Stimulated activated CD8-positive, alpha-beta memory T cell treated with anti-CD3 and anti-CD28 coated beads, Interleukin-2, amount 100 ng/mL, for 48 hours (primary cell): ENCODE measurements around the gene DARS1.
"Not testable (repeated sequence)": the region's sequence is repeated elsewhere in the genome, so short reads cannot be mapped to it uniquely, and the experiment has no call there.

Experiments
- DNase-seq, 2 donors: peaks; one replicate each; pipeline ENCODE4 v3.0.0-alpha.2; 2020; ENCODE audit warnings: low read depth in 2 of 2

The DARS1 gene

GRCh38 chr2:135945526-135945925 is 39.9 kb downstream of the DARS1 start:
- no peak for DNase-seq

- DNase-seq, result no peak
Observed at GRCh38 chr2:135944625-135945024, 40.8 kb downstream of the DARS1 start.

GRCh38 chr2:135942936-135943688 is 42.3 kb downstream of the DARS1 start:
- no peak for DNase-seq

GRCh38 chr2:135936524-135936923 is 48.9 kb downstream of the DARS1 start:
- no peak for DNase-seq

GRCh38 chr2:135935914-135936313 is 49.5 kb downstream of the DARS1 start:
- DNase-seq, result no peak

- DNase-seq, result no peak
Observed at GRCh38 chr2:135931776-135932443, 53.5 kb downstream of the DARS1 start.

GRCh38 chr2:135926605-135927004 is 58.8 kb downstream of the DARS1 start:
- no peak for DNase-seq

GRCh38 chr2:135925571-135925970 is 59.9 kb downstream of the DARS1 start:
- DNase-seq, result no peak

GRCh38 chr2:135916207-135916606 is 69.2 kb downstream of the DARS1 start:
- no peak for DNase-seq

- DNase-seq, result no peak
Observed at GRCh38 chr2:135914485-135914884, 70.9 kb downstream of the DARS1 start.

- no peak for DNase-seq
Observed at GRCh38 chr2:135913727-135914365, 71.6 kb downstream of the DARS1 start.

- DNase-seq, result no peak
Observed at GRCh38 chr2:135909976-135910375, 75.5 kb downstream of the DARS1 start.

GRCh38 chr2:135905679-135906078 is 79.7 kb downstream of the DARS1 start:
- no peak for DNase-seq

- DNase-seq, result no peak
Observed at GRCh38 chr2:135904341-135904989, 81.0 kb downstream of the DARS1 start.

GRCh38 chr2:135903650-135904049 is 81.8 kb downstream of the DARS1 start:
- DNase-seq, result no peak

GRCh38 chr2:135899567-135899966 is 85.9 kb downstream of the DARS1 start:
- no peak for DNase-seq

GRCh38 chr2:135898234-135898786 is 87.1 kb downstream of the DARS1 start:
- no peak for DNase-seq

GRCh38 chr2:135894930-135895329 is 90.5 kb downstream of the DARS1 start:
- no peak for DNase-seq

- DNase-seq, result no peak
Observed at GRCh38 chr2:135893374-135893794, 92.0 kb downstream of the DARS1 start.

- DNase-seq, result no peak
Observed at GRCh38 chr2:135890835-135891234, 94.6 kb downstream of the DARS1 start.

- DNase-seq, result no peak
Observed at GRCh38 chr2:135890149-135890548, 95.3 kb downstream of the DARS1 start.

GRCh38 chr2:135888587-135888986 is 96.8 kb downstream of the DARS1 start:
- DNase-seq, result not testable (repeated sequence)
